Measurements from ENCODE around the gene ASS1.

ASS1 gene

GRCh38 chr9:130452835-130453234 is 8.1 kb downstream of the ASS1 start:
- H2AFZ ChIP-seq (ENCODE audit: low read depth, low read length): no peak overlapping the region
- ATAC-seq (ENCODE audit: insufficient read depth, low read depth): no peak
- no peaks in the 10 kb centered on the region for H3K79me2 ChIP-seq (ENCODE audit: insufficient read depth, low read length)
- H3K4me2 ChIP-seq (ENCODE audit: insufficient read depth, low read length): no peak overlapping the region
- H3K4me1 ChIP-seq (ENCODE audit: insufficient read depth, low read length): peaks cover 11% of the 10 kb centered on the region
- TF ChIP-seq EZH2 (IDR thresholded peaks at IDR 0.05; ENCODE audit: borderline replicate concordance, low read depth, low read length, severe bottlenecking) (no peak), CTCF (IDR thresholded peaks at IDR 0.05; ENCODE audit: borderline replicate concordance, extremely low read depth, low read length, poor library complexity, severe bottlenecking) (no peak)
- H3K27ac ChIP-seq (ENCODE audit: low read length): no peak overlapping the region
- no peaks in the 10 kb centered on the region for H3K9me3 ChIP-seq (ENCODE audit: insufficient read depth, low read length, severe bottlenecking)
- H3K36me3 ChIP-seq (ENCODE audit: insufficient read depth, low read length): no peaks in the 10 kb centered on the region
- no peak overlapping the region for H3K4me3 ChIP-seq (ENCODE audit: low read depth in 1 of 2, low read length in 2 of 2)
- no peaks in the 10 kb centered on the region for H3K27me3 ChIP-seq (ENCODE audit: insufficient read depth, low read length, poor library complexity)
- DNase-seq: no peak
- H3K9ac ChIP-seq (ENCODE audit: low read depth, low read length): no peak overlapping the region
- no peaks in the 10 kb centered on the region for H4K20me1 ChIP-seq (ENCODE audit: insufficient read depth, low read length)

GRCh38 chr9:130453487-130453886 is 8.7 kb downstream of the ASS1 start:
- H3K27ac ChIP-seq (ENCODE audit: low read length): no peak overlapping the region
- no peak for TF ChIP-seq CTCF (IDR thresholded peaks at IDR 0.05; ENCODE audit: borderline replicate concordance, extremely low read depth, low read length, poor library complexity, severe bottlenecking)
- H3K36me3 ChIP-seq (ENCODE audit: insufficient read depth, low read length): no peaks in the 10 kb centered on the region
- H3K4me3 ChIP-seq (ENCODE audit: low read depth in 1 of 2, low read length in 2 of 2): no peak overlapping the region
- peaks cover 5% of the 10 kb centered on the region for H3K4me1 ChIP-seq (ENCODE audit: insufficient read depth, low read length)
- H3K4me2 ChIP-seq (ENCODE audit: insufficient read depth, low read length): no peak overlapping the region
- no peak overlapping the region for H2AFZ ChIP-seq (ENCODE audit: low read depth, low read length)
- ATAC-seq (ENCODE audit: insufficient read depth, low read depth) (no peak), DNase-seq (no peak)
- H3K9ac ChIP-seq (ENCODE audit: low read depth, low read length): no peak overlapping the region
- no peaks in the 10 kb centered on the region for H3K79me2 ChIP-seq (ENCODE audit: insufficient read depth, low read length)
- no peaks in the 10 kb centered on the region for H4K20me1 ChIP-seq (ENCODE audit: insufficient read depth, low read length)
- H3K9me3 ChIP-seq (ENCODE audit: insufficient read depth, low read length, severe bottlenecking): no peaks in the 10 kb centered on the region
- no peaks in the 10 kb centered on the region for H3K27me3 ChIP-seq (ENCODE audit: insufficient read depth, low read length, poor library complexity)

GRCh38 chr9:130454096-130454811 is 9.5 kb downstream of the ASS1 start:
- Histone ChIP-seq H3K27ac (ENCODE audit: low read length) (no peak overlapping the region), H3K4me2 (ENCODE audit: insufficient read depth, low read length) (no peak overlapping the region), H3K4me3 (ENCODE audit: low read depth in 1 of 2, low read length in 2 of 2) (no peak overlapping the region), H3K4me1 (ENCODE audit: insufficient read depth, low read length) (0 out of 2 replicates have a peak, but pooled peaks cover 2% of the 10 kb centered on the region), H3K9me3 (ENCODE audit: insufficient read depth, low read length, severe bottlenecking) (no peaks in the 10 kb centered on the region), H3K79me2 (ENCODE audit: insufficient read depth, low read length) (no peaks in the 10 kb centered on the region), H3K27me3 (ENCODE audit: insufficient read depth, low read length, poor library complexity) (peaks cover 6% of the 10 kb centered on the region), H2AFZ (ENCODE audit: low read depth, low read length) (no peak overlapping the region), H4K20me1 (ENCODE audit: insufficient read depth, low read length) (no peaks in the 10 kb centered on the region), H3K9ac (ENCODE audit: low read depth, low read length) (no peak overlapping the region), H3K36me3 (ENCODE audit: insufficient read depth, low read length) (no peaks in the 10 kb centered on the region)
- DNase-seq (no peak), ATAC-seq (ENCODE audit: insufficient read depth, low read depth) (no peak)
- TF ChIP-seq EZH2 (IDR thresholded peaks at IDR 0.05; ENCODE audit: borderline replicate concordance, low read depth, low read length, severe bottlenecking) (no peak), CTCF (IDR thresholded peaks at IDR 0.05; ENCODE audit: borderline replicate concordance, extremely low read depth, low read length, poor library complexity, severe bottlenecking) (no peak)
